NB4 (cell line): Measurements from ENCODE around the gene SP100.

Experiments
- MAX ChIP-seq: IDR thresholded peaks from 2 replicates; pipeline ENCODE4 v1.6.1; 2011; ENCODE audit warnings: low read depth, low read length
- POLR2A ChIP-seq: IDR thresholded peaks from 2 replicates; pipeline ENCODE4 v1.6.1; 2011; ENCODE audit warnings: mild to moderate bottlenecking; ENCODE audit not compliant: insufficient read length; ENCODE audit errors: extremely low read depth

- no peak for TF ChIP-seq POLR2A
- no peak for TF ChIP-seq MAX
These were observed 13.5 kb downstream of the SP100 start for GRCh38 chr2:230429513-230429912.
